ENCODE measurements around the gene ACD.

DNA sequence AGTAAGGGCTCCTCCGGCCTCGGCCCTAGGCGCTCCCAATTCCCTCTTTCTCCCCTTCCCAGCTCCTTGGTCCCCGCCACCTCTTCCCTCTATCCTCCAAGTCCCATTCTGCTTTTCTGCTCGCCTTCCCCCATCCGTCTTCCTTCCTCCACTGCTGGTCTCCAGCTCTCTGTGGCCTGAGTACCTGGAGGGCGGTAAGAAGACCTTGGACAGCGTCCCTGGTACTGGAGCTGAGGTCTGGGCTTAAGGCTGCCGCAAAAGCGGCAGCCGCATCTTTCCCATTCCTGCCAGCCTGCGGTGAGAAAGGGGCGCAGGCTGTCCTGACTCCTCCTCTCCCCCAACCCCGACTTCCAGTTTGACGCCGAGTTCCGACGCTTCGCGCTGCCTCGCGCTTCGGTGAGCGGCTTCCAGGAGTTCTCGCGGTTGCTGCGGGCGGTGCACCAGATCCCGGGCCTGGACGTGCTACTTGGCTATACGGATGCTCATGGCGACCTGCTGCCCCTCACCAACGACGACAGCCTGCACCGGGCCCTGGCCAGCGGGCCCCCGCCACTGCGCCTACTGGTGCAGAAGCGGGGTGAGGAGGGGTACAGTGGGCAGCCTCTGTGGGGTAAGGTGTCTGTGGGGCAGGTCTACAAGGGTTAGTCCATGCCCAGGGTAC, 1.2 kb upstream of the ACD start:
- TF ChIP-seq POLR2A (IDR thresholded peaks at IDR 0.05; ENCODE audit: low read length), result no peak
- no peak for TF ChIP-seq GATA1 (IDR thresholded peaks at IDR 0.05; ENCODE audit: low read depth, low read length)

Data from erythroblast (primary cell).